ENCODE results near the gene ADAP1.

DNA sequence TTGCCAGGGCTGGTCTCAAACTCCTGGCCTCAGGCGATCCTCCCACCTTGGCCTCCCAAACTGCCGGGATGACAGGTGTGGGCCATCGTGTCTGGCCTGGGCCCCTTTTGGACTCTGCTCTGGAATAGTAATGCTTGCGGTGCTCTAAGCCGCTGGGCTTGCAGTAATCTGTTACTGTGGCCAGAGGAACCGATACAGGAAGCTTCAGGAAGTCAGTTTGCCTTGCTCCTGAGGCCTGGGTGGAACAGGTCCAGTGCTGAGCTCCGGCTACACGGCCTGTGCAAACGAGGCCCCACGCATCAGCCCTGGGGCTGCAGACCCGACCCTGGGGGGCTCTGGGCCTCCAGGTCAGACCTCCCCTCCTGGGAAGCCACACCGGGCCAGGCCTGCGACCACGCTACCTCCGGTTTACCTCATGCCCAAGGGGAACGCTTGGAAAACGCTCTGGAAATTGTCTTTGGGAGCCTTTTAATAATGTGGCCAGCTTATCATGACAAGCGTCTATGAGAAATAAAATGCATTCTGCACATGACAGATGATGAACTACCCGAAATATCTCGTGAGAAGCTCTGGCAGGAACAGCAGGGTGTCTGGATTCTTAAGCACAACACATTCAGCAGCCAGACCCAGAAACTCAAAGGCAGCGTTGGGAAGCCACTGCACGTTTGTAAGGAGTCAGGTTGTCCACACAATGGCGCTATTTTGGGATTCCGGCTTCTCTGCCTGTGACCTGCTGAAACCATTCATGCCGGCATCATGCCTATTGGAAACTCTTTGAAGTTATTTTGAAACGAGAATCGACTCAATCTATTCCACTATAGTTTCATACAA lies 10.1 kb upstream of the ADAP1 start:
- TF ChIP-seq, protein P1, sequence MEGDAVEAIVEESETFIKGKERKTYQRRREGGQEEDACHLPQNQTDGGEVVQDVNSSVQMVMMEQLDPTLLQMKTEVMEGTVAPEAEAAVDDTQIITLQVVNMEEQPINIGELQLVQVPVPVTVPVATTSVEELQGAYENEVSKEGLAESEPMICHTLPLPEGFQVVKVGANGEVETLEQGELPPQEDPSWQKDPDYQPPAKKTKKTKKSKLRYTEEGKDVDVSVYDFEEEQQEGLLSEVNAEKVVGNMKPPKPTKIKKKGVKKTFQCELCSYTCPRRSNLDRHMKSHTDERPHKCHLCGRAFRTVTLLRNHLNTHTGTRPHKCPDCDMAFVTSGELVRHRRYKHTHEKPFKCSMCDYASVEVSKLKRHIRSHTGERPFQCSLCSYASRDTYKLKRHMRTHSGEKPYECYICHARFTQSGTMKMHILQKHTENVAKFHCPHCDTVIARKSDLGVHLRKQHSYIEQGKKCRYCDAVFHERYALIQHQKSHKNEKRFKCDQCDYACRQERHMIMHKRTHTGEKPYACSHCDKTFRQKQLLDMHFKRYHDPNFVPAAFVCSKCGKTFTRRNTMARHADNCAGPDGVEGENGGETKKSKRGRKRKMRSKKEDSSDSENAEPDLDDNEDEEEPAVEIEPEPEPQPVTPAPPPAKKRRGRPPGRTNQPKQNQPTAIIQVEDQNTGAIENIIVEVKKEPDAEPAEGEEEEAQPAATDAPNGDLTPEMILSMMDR (IDR thresholded peaks at IDR 0.05; ENCODE audit: borderline replicate concordance, extremely low read depth, low read length, poor library complexity, severe bottlenecking), result no peak
- no peak for TF ChIP-seq EZH2 (IDR thresholded peaks at IDR 0.05; ENCODE audit: borderline replicate concordance, low read depth, low read length, severe bottlenecking)

Data from DND-41 (cell line).